ENCODE measurements around the gene LRP1. TPM values are rescaled to one million over a fixed set of nuclear protein-coding genes. Genes with fewer than 3 reads are reported as not detected.

LRP1 gene
- total and polyA plus RNA-seq, 2 of the 4 experiments (the other 2 are of a cell fraction) = 73.1 to 142 TPM

GRCh38 chr12:57208631-57209282 lies 80.5 kb downstream of the LRP1 start:
- ChIA-PET CTCF (no interaction called here), POLR2A (ENCODE audit: unreplicated experiment) (no interaction called here)
- Histone ChIP-seq H4K8ac (ENCODE audit: low read depth in 2 of 2, low read length in 2 of 2) (no peak overlapping the region), H3K4me2 (ENCODE audit: low read depth, low read length) (no peak overlapping the region), H3K14ac (replicated peaks; ENCODE audit: low read depth, low read length) (no peak overlapping the region), H3K79me1 (ENCODE audit: low read depth in 1 of 2, low read length in 2 of 2) (peaks cover 2 to 11% of the 10 kb centered on the region in 2 experiments; a peak in 2 of 4 replicates), H3K23ac (ENCODE audit: low read depth, low read length) (no peak overlapping the region), H3K9me3 (ENCODE audit: control insufficient read depth, insufficient read depth, low read length) (no peaks in the 10 kb centered on the region), H3K27ac (ENCODE audit: insufficient read depth, low read length) (no peak overlapping the region), H3K36me3 (ENCODE audit: control insufficient read depth, insufficient read depth, low read length) (peaks cover 93% of the 10 kb centered on the region), H3K27me3 (ENCODE audit: control insufficient read depth, insufficient read depth, low read length) (no peaks in the 10 kb centered on the region), H2AFZ (replicated peaks; ENCODE audit: low read length, poor library complexity) (peak overlapping the region; percentile 21), H3K18ac (ENCODE audit: low read depth, low read length) (no peak overlapping the region), H2BK15ac (ENCODE audit: low read depth, low read length) (no peak overlapping the region), H3K4me3 (ENCODE audit: insufficient read depth, low read depth, low read length) (no peak overlapping the region), H2BK5ac (ENCODE audit: low read depth, low read length, poor library complexity, severe bottlenecking) (no peak overlapping the region), H3K56ac (ENCODE audit: extremely low read depth, insufficient read depth, low read length) (no peak overlapping the region), H3K4ac (ENCODE audit: low read depth, low read length) (no peak overlapping the region), H4K91ac (ENCODE audit: insufficient read depth, low read depth, low read length) (no peak overlapping the region), H2AK9ac (replicated peaks; ENCODE audit: low read depth, low read length, poor library complexity) (no peak overlapping the region), H3K9me1 (ENCODE audit: insufficient read depth, low read length) (no peaks in the 10 kb centered on the region), H2BK20ac (ENCODE audit: low read depth, low read length) (no peak overlapping the region), H3K4me1 (ENCODE audit: control insufficient read depth, insufficient read depth, low read length) (0 out of 2 replicates have a peak, but pooled peaks cover 2% of the 10 kb centered on the region), H4K20me1 (ENCODE audit: insufficient read depth, low read length) (peaks cover 35% of the 10 kb centered on the region), H2BK120ac (ENCODE audit: low read depth, low read length) (no peak overlapping the region), H3K9ac (ENCODE audit: low read depth, low read length) (no peak overlapping the region), H4K5ac (ENCODE audit: low read depth, low read length) (no peak overlapping the region), H2AK5ac (ENCODE audit: low read depth, low read length) (no peak overlapping the region)
- intact Hi-C loops (cut with micrococcal nuclease) = no loop called here
- no peak for ATAC-seq (ENCODE audit: low read depth)
- in situ Hi-C loops (cut with MboI; ENCODE audit: low sequenced_read_pairs) = no loop called here
- 90% methylated on average over 16 of the region's 22 CpGs; no CpG with 5 or more reads in 1 of the 2 experiments for WGBS, 2 experiments (ENCODE audit: extremely low coverage in 2 of 2, insufficient read length in 1 of 2)
- no peak for TF ChIP-seq SMC3 (IDR thresholded peaks at IDR 0.05; ENCODE audit: low read depth, low read length)
- TF ChIP-seq USF2 (IDR thresholded peaks at IDR 0.05; ENCODE audit: low read depth, low read length) = no peak
- TF ChIP-seq NFE2L2 (IDR thresholded peaks at IDR 0.05; ENCODE audit: low read depth, low read length) = no peak
- TF ChIP-seq MXI1 (IDR thresholded peaks at IDR 0.05; ENCODE audit: borderline replicate concordance, low read depth, low read length) = no peak
- TF ChIP-seq RCOR1 (IDR thresholded peaks at IDR 0.05; ENCODE audit: insufficient replicate concordance, low read length) = no peak
- no peak for TF ChIP-seq FOS (IDR thresholded peaks at IDR 0.05; ENCODE audit: low read depth, low read length)
- TF ChIP-seq POLR2A (IDR thresholded peaks at IDR 0.05; ENCODE audit: low read depth, low read length) = no peak
- TF ChIP-seq ELK1 (IDR thresholded peaks at IDR 0.05; ENCODE audit: borderline replicate concordance, low read depth, low read length) = no peak
- no peak for TF ChIP-seq RAD21 (IDR thresholded peaks at IDR 0.05; ENCODE audit: low read length)
- no peak for TF ChIP-seq BHLHE40 (IDR thresholded peaks at IDR 0.05; ENCODE audit: low read depth, low read length)
- TF ChIP-seq CHD1 (IDR thresholded peaks at IDR 0.05; ENCODE audit: low read depth, low read length) = no peak
- TF ChIP-seq MAFK (IDR thresholded peaks at IDR 0.05; ENCODE audit: low read depth, low read length) = no peak
- no peak for TF ChIP-seq RFX5 (IDR thresholded peaks at IDR 0.05; ENCODE audit: low read depth, low read length)
- TF ChIP-seq CTCF (conservative IDR thresholded peaks at IDR 0.05; ENCODE audit: low read depth, low read length) = no peak
- TF ChIP-seq CEBPB (IDR thresholded peaks at IDR 0.05; ENCODE audit: low read depth, low read length) = no peak
- no peak for TF ChIP-seq MAZ (IDR thresholded peaks at IDR 0.05; ENCODE audit: borderline replicate concordance, low read depth, low read length)
- DNase-seq = no peak
- dilution Hi-C loops (cut with HindIII; ENCODE audit: low sequenced_read_pairs, unreplicated experiment) = no loop called here
- BruUV-seq (replicated peaks) = no TSS peak

Data from IMR-90 (cell line).